KMS-11 (cell line): ENCODE results near the gene NFE2.

ENCODE experiments used
- H2AFZ ChIP-seq: fragments of 200-600 bp; sonication (generic); 2 replicates; pipeline ENCODE4 v1.6.1; 2016; ENCODE audit warnings: antibody characterized with exemption, mixed run types, low read depth
- H3K27ac ChIP-seq: fragments of 200-600 bp; sonication (generic); 2 replicates; pipeline ENCODE4 v1.6.1; 2016; ENCODE audit warnings: mild to moderate bottlenecking, mixed run types
- H3K27me3 ChIP-seq: fragments of 200-600 bp; sonication (generic); 2 replicates; pipeline ENCODE4 v1.6.1; 2017; ENCODE audit warnings: mild to moderate bottlenecking, low read depth, mixed run types, moderate library complexity; ENCODE audit not compliant: insufficient read depth
- H3K36me3 ChIP-seq: fragments of 200-600 bp; sonication (generic); 2 replicates; pipeline ENCODE4 v1.6.1; 2017; ENCODE audit warnings: mild to moderate bottlenecking, mixed run types; ENCODE audit not compliant: insufficient read depth
- H3K4me1 ChIP-seq: fragments of 200-600 bp; sonication (generic); 2 replicates; pipeline ENCODE4 v1.6.1; 2016; ENCODE audit warnings: mild to moderate bottlenecking, low read depth, mixed run types; ENCODE audit not compliant: poor library complexity, severe bottlenecking
- H3K4me2 ChIP-seq: fragments of 200-600 bp; sonication (generic); 2 replicates; pipeline ENCODE4 v1.7.0; 2016; ENCODE audit warnings: mild to moderate bottlenecking, mixed run types
- H3K4me3 ChIP-seq: fragments of 200-600 bp; sonication (generic); IDR thresholded peaks from 2 replicates; pipeline ENCODE4 v1.6.1; 2017; ENCODE audit warnings: low read depth, low read length, mixed read lengths; ENCODE audit not compliant: insufficient read depth
- H3K79me2 ChIP-seq: fragments of 200-600 bp; sonication (generic); 2 replicates; pipeline ENCODE4 v1.6.1; 2016; ENCODE audit warnings: low read depth, mixed run types; ENCODE audit not compliant: insufficient read depth
- H3K9ac ChIP-seq: fragments of 200-600 bp; sonication (generic); 2 replicates; pipeline ENCODE4 v1.6.1; 2016; ENCODE audit warnings: mild to moderate bottlenecking, mixed run types
- H4K20me1 ChIP-seq: fragments of 200-600 bp; sonication (generic); 2 replicates; pipeline ENCODE4 v1.6.1; 2016; ENCODE audit warnings: mild to moderate bottlenecking, mixed run types; ENCODE audit not compliant: insufficient read depth
- CTCF ChIP-seq: fragments of 200-600 bp; sonication (generic); conservative IDR thresholded peaks from 2 replicates; pipeline ENCODE4 v1.6.1; 2017; ENCODE audit warnings: low read depth, mild to moderate bottlenecking, antibody characterized with exemption, low read length, moderate library complexity, mixed read lengths

The NFE2 gene

DNA sequence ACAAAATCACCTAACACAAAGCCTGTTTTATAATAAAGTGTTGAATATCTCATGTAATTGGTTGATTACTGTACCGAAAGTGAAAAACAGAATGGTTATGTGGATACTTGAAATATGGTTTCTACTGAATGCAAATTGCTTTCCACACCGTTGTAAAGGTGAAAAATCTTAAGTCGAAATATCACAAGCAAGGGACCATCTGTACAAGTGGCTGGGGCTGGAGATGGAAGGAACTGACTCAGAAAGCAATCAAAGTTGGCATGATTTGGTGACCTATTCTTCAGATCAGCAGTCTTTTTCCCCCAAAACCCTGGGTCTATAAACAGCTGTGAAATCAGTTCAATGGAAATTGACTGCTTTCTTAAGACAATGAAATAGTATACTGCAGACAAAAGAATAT, 24.4 kb downstream of the NFE2 start:
- H3K4me1 ChIP-seq: peaks cover 54% of the 10 kb centered on the region
- H3K79me2 ChIP-seq: peaks cover 73% of the 10 kb centered on the region
- no peak overlapping the region for H3K4me3 ChIP-seq
- H3K4me2 ChIP-seq: no peak overlapping the region
- H3K27ac ChIP-seq: no peak overlapping the region
- peaks cover 9% of the 10 kb centered on the region for H3K36me3 ChIP-seq
- H3K9ac ChIP-seq: no peak overlapping the region
- TF ChIP-seq CTCF: no peak
- no peak overlapping the region for H2AFZ ChIP-seq
- H4K20me1 ChIP-seq: peaks cover under 1% of the 10 kb centered on the region; the same call in 1 of the 2 replicates
- no peaks in the 10 kb centered on the region for H3K27me3 ChIP-seq

GRCh38 chr12:54273981-54274380, 26.8 kb downstream of the NFE2 start:
- Histone ChIP-seq H3K4me2 (no peak overlapping the region; the same call in 1 of the 2 replicates), H2AFZ (no peak overlapping the region), H3K4me3 (no peak overlapping the region), H3K4me1 (peaks cover 54% of the 10 kb centered on the region), H3K27ac (no peak overlapping the region), H3K79me2 (peaks cover 61% of the 10 kb centered on the region), H3K27me3 (no peaks in the 10 kb centered on the region), H3K36me3 (peaks cover 3% of the 10 kb centered on the region; the same call in 1 of the 2 replicates), H3K9ac (no peak overlapping the region), H4K20me1 (no peaks in the 10 kb centered on the region)
- TF ChIP-seq CTCF: no peak

GRCh38 chr12:54272214-54272613, 28.6 kb downstream of the NFE2 start:
- no peak for TF ChIP-seq CTCF
- H3K79me2 ChIP-seq: peaks cover 43% of the 10 kb centered on the region
- H3K9ac ChIP-seq: no peak overlapping the region
- H3K36me3 ChIP-seq: no peaks in the 10 kb centered on the region
- peak overlapping the region; percentile 2; the same call in 1 of the 2 replicates for H3K4me2 ChIP-seq
- no peak overlapping the region for H2AFZ ChIP-seq
- H3K4me1 ChIP-seq: peaks cover 38% of the 10 kb centered on the region
- peak overlapping the region; percentile 0; the same call in 1 of the 2 replicates for H3K27ac ChIP-seq
- no peak overlapping the region for H3K4me3 ChIP-seq
- H3K27me3 ChIP-seq: no peaks in the 10 kb centered on the region
- no peaks in the 10 kb centered on the region for H4K20me1 ChIP-seq

DNA sequence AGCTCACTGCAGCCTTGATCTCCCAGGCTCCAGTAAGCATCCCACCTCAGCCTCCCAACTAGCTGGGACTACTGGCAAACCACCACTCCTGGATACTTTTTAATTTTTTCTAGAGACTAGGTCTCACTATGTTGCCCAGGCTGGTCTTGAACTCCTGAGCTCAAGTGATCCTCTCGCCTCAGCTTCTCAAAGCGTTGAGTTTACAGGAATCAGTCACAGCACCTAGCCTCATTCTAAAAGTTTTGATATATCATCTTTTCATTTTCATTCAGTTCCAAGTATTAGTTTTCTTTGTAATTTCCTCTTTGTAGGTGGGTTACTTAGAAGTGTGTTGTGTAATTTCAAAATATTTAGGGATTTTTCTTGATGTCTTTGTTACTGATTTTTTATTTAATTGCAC, 30.5 kb downstream of the NFE2 start:
- H4K20me1 ChIP-seq: no peaks in the 10 kb centered on the region
- no peak overlapping the region for H3K27ac ChIP-seq
- peaks cover 25% of the 10 kb centered on the region for H3K79me2 ChIP-seq
- H3K4me2 ChIP-seq: no peak overlapping the region
- H3K4me1 ChIP-seq: peaks cover 29% of the 10 kb centered on the region
- no peaks in the 10 kb centered on the region for H3K27me3 ChIP-seq
- H3K4me3 ChIP-seq: no peak overlapping the region
- H2AFZ ChIP-seq: no peak overlapping the region
- H3K9ac ChIP-seq: no peak overlapping the region
- H3K36me3 ChIP-seq: no peaks in the 10 kb centered on the region
- TF ChIP-seq CTCF: no peak
